ENCODE data around the gene GSAP. TPM values are rescaled to one million over a fixed set of nuclear protein-coding genes. Genes with fewer than 3 reads are reported as not detected.

GSAP gene
- total and polyA plus RNA-seq, 2 of the 4 experiments (the other 2 are of a cell fraction) = 1.6 to 1.8 TPM

DNA sequence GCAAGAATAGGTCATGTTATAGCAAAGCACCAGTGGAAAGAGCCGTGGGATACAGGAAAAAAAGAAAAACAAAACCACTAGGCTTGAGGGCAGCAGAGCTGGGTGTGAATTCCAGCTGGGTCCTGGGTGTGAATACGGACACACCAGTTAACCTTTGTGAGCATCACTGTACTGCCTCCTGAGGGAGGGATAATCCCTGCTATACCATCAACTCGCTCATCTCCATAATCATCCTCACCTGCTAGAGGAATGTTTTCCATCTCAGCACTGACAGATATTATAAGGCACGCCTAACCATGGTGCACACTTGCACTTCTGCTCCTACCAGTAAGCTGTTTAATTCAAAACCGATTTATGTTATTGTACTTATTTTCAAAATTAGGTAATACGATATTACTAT, 62.2 kb downstream of the GSAP start:
- no peak overlapping the region for H2AK5ac ChIP-seq (ENCODE audit: low read depth, low read length)
- no peak overlapping the region for H3K4ac ChIP-seq (ENCODE audit: low read depth, low read length)
- H3K18ac ChIP-seq (ENCODE audit: low read depth, low read length) = no peak overlapping the region
- no peak overlapping the region for H4K8ac ChIP-seq (ENCODE audit: low read depth in 2 of 2, low read length in 2 of 2)
- H4K91ac ChIP-seq (ENCODE audit: insufficient read depth, low read depth, low read length) = no peak overlapping the region
- WGBS, 2 experiments (ENCODE audit: extremely low coverage in 2 of 2, insufficient read length in 1 of 2) = no CpG with 5 or more reads among the region's 6 CpGs
- no peak overlapping the region for H3K27ac ChIP-seq (ENCODE audit: insufficient read depth, low read length)
- no peak overlapping the region for H3K9ac ChIP-seq (ENCODE audit: low read depth, low read length)
- DNase-seq (no peak), ATAC-seq (ENCODE audit: low read depth) (no peak)
- no peak overlapping the region for H3K4me3 ChIP-seq (ENCODE audit: insufficient read depth, low read depth, low read length)
- no peak overlapping the region for H3K56ac ChIP-seq (ENCODE audit: extremely low read depth, insufficient read depth, low read length)
- H3K4me2 ChIP-seq (ENCODE audit: low read depth, low read length) = no peak overlapping the region
- no peak overlapping the region for H2BK20ac ChIP-seq (ENCODE audit: low read depth, low read length)
- dilution Hi-C loops (cut with HindIII; ENCODE audit: low sequenced_read_pairs, unreplicated experiment) = no loop called here
- in situ Hi-C loops (cut with MboI; ENCODE audit: low sequenced_read_pairs) = no loop called here
- H3K23ac ChIP-seq (ENCODE audit: low read depth, low read length) = no peak overlapping the region
- H2BK5ac ChIP-seq (ENCODE audit: low read depth, low read length, poor library complexity, severe bottlenecking) = no peak overlapping the region
- no peak overlapping the region for H4K5ac ChIP-seq (ENCODE audit: low read depth, low read length)
- no TSS peak for BruUV-seq (replicated peaks)
- H3K4me1 ChIP-seq (ENCODE audit: control insufficient read depth, insufficient read depth, low read length) = peaks cover 6% of the 10 kb centered on the region
- no peaks in the 10 kb centered on the region for H3K79me1 ChIP-seq (ENCODE audit: low read depth in 1 of 2, low read length in 2 of 2)
- no peaks in the 10 kb centered on the region for H3K9me3 ChIP-seq (ENCODE audit: control insufficient read depth, insufficient read depth, low read length)
- H4K20me1 ChIP-seq (ENCODE audit: insufficient read depth, low read length) = no peaks in the 10 kb centered on the region
- no peak overlapping the region for H2AK9ac ChIP-seq (replicated peaks; ENCODE audit: low read depth, low read length, poor library complexity)
- H3K36me3 ChIP-seq (ENCODE audit: control insufficient read depth, insufficient read depth, low read length) = no peaks in the 10 kb centered on the region
- H2BK120ac ChIP-seq (ENCODE audit: low read depth, low read length) = no peak overlapping the region
- intact Hi-C loops (cut with micrococcal nuclease) = loop anchor here (5.0 kb wide), 1 partner anchor 228 kb away; no protein-coding TSS in a partner anchor
- no peak overlapping the region for H2BK15ac ChIP-seq (ENCODE audit: low read depth, low read length)
- no peak for TF ChIP-seq RAD21 (IDR thresholded peaks at IDR 0.05; ENCODE audit: low read length)
- TF ChIP-seq, protein P1, sequence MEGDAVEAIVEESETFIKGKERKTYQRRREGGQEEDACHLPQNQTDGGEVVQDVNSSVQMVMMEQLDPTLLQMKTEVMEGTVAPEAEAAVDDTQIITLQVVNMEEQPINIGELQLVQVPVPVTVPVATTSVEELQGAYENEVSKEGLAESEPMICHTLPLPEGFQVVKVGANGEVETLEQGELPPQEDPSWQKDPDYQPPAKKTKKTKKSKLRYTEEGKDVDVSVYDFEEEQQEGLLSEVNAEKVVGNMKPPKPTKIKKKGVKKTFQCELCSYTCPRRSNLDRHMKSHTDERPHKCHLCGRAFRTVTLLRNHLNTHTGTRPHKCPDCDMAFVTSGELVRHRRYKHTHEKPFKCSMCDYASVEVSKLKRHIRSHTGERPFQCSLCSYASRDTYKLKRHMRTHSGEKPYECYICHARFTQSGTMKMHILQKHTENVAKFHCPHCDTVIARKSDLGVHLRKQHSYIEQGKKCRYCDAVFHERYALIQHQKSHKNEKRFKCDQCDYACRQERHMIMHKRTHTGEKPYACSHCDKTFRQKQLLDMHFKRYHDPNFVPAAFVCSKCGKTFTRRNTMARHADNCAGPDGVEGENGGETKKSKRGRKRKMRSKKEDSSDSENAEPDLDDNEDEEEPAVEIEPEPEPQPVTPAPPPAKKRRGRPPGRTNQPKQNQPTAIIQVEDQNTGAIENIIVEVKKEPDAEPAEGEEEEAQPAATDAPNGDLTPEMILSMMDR (conservative IDR thresholded peaks at IDR 0.05; ENCODE audit: low read depth, low read length) = no peak
- TF ChIP-seq NFE2L2 (IDR thresholded peaks at IDR 0.05; ENCODE audit: low read depth, low read length) = no peak
- TF ChIP-seq MAFK (IDR thresholded peaks at IDR 0.05; ENCODE audit: low read depth, low read length) = no peak
- no peak for TF ChIP-seq CEBPB (IDR thresholded peaks at IDR 0.05; ENCODE audit: low read depth, low read length)
- TF ChIP-seq RFX5 (IDR thresholded peaks at IDR 0.05; ENCODE audit: low read depth, low read length) = no peak
- TF ChIP-seq POLR2A (IDR thresholded peaks at IDR 0.05; ENCODE audit: low read depth, low read length) = no peak
- no peak for TF ChIP-seq SMC3 (IDR thresholded peaks at IDR 0.05; ENCODE audit: low read depth, low read length)
- TF ChIP-seq, protein P2, sequence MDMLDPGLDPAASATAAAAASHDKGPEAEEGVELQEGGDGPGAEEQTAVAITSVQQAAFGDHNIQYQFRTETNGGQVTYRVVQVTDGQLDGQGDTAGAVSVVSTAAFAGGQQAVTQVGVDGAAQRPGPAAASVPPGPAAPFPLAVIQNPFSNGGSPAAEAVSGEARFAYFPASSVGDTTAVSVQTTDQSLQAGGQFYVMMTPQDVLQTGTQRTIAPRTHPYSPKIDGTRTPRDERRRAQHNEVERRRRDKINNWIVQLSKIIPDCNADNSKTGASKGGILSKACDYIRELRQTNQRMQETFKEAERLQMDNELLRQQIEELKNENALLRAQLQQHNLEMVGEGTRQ (IDR thresholded peaks at IDR 0.05; ENCODE audit: low read depth, low read length) = no peak
- TF ChIP-seq MXI1 (IDR thresholded peaks at IDR 0.05; ENCODE audit: borderline replicate concordance, low read depth, low read length) = no peak
- ChIA-PET CTCF (no interaction called here), POLR2A (ENCODE audit: unreplicated experiment) (no interaction called here)
- no peak overlapping the region for H3K14ac ChIP-seq (replicated peaks; ENCODE audit: low read depth, low read length)
- 0 out of 2 replicates have a peak, but pooled peaks cover 3% of the 10 kb centered on the region for H3K9me1 ChIP-seq (ENCODE audit: insufficient read depth, low read length)
- H2AFZ ChIP-seq (replicated peaks; ENCODE audit: low read length, poor library complexity) = no peak overlapping the region
- no peaks in the 10 kb centered on the region for H3K27me3 ChIP-seq (ENCODE audit: control insufficient read depth, insufficient read depth, low read length)

All from IMR-90 (cell line).